Skeletal muscle cell (primary cell): ENCODE results near the gene SRRM1.
"Not testable (repeated sequence)": the region's sequence is repeated elsewhere in the genome, so short reads cannot be mapped to it uniquely, and the experiment has no call there.

Experiments used
- DNase-seq: peaks from one replicate; pipeline ENCODE4 v3.0.0-alpha.2; 2010; ENCODE audit warnings: low read depth
- H3K4me3 ChIP-seq: 2 replicates; pipeline ENCODE4 v1.5.1; 2011; ENCODE audit warnings: low read depth, mild to moderate bottlenecking, control low read depth, low read length, moderate library complexity

The SRRM1 gene

GRCh38 chr1:24709791-24710441 is 66.8 kb downstream of the SRRM1 start:
- no peak for DNase-seq
- no peak overlapping the region for H3K4me3 ChIP-seq

- no peak overlapping the region for H3K4me3 ChIP-seq
- DNase-seq: no peak
These were observed 68.2 kb downstream of the SRRM1 start for GRCh38 chr1:24711329-24711728.

- no peak for DNase-seq
- H3K4me3 ChIP-seq: no peak overlapping the region
These were observed 70.1 kb downstream of the SRRM1 start for GRCh38 chr1:24713176-24713575.

GRCh38 chr1:24713736-24714135 is 70.6 kb downstream of the SRRM1 start:
- no peak for DNase-seq

GRCh38 chr1:24714859-24715520 is 71.9 kb downstream of the SRRM1 start:
- H3K4me3 ChIP-seq: no peak overlapping the region
- DNase-seq: no peak

More at GRCh38 chr1:24713736-24714135, 70.6 kb downstream of the SRRM1 start:
- no peak overlapping the region for H3K4me3 ChIP-seq

- no peak for DNase-seq
- no peak overlapping the region for H3K4me3 ChIP-seq
These were observed 72.6 kb downstream of the SRRM1 start for GRCh38 chr1:24715658-24716057.

GRCh38 chr1:24717887-24718650 is 75.0 kb downstream of the SRRM1 start:
- no peak overlapping the region for H3K4me3 ChIP-seq
- DNase-seq: no peak

GRCh38 chr1:24720152-24720551 is 77.0 kb downstream of the SRRM1 start:
- no peak overlapping the region for H3K4me3 ChIP-seq
- no peak for DNase-seq

- no peak overlapping the region for H3K4me3 ChIP-seq
- DNase-seq: no peak
These were observed 78.4 kb downstream of the SRRM1 start for GRCh38 chr1:24721533-24721932.

- not testable (repeated sequence) for H3K4me3 ChIP-seq, DNase-seq
These were observed 79.3 kb downstream of the SRRM1 start for GRCh38 chr1:24722073-24723035.
